HG03439 (cell line): ENCODE measurements around the gene ARMH2.

ENCODE experiments used
- ATAC-seq: cut with Tn5 transposase; IDR thresholded peaks from one replicate; pipeline ENCODE4 v1.9.1; 2021; ENCODE audit warnings: mild to moderate bottlenecking, moderate library complexity; ENCODE audit not compliant: unreplicated experiment

The ARMH2 gene

GRCh38 chr6:24821860-24822444 lies 23.2 kb upstream of the ARMH2 start:
- ATAC-seq: no peak

- ATAC-seq: no peak
Observed at GRCh38 chr6:24818346-24818745, 19.6 kb upstream of the ARMH2 start.

- no peak for ATAC-seq
Observed at GRCh38 chr6:24809728-24810127, 11.0 kb upstream of the ARMH2 start.

- ATAC-seq: no peak
Observed at GRCh38 chr6:24807584-24807983, 8.9 kb upstream of the ARMH2 start.

GRCh38 chr6:24802271-24803059 lies 3.7 kb upstream of the ARMH2 start:
- ATAC-seq: no peak

- no peak for ATAC-seq
Observed at GRCh38 chr6:24799541-24799915, 811 bp upstream of the ARMH2 start.

GRCh38 chr6:24797596-24798216 lies 1.0 kb downstream of the ARMH2 start:
- ATAC-seq: no peak

- no peak for ATAC-seq
Observed at GRCh38 chr6:24796616-24797290, 2.0 kb downstream of the ARMH2 start.

- no peak for ATAC-seq
Observed at GRCh38 chr6:24795106-24795505, 3.6 kb downstream of the ARMH2 start.

- ATAC-seq: no peak
Observed at GRCh38 chr6:24788031-24788665, 10.6 kb downstream of the ARMH2 start.

GRCh38 chr6:24780206-24780605 lies 18.5 kb downstream of the ARMH2 start:
- no peak for ATAC-seq

GRCh38 chr6:24779416-24780016 lies 19.2 kb downstream of the ARMH2 start:
- ATAC-seq: no peak

GRCh38 chr6:24778878-24779277 lies 19.8 kb downstream of the ARMH2 start:
- ATAC-seq: no peak

- ATAC-seq: no peak
Observed at GRCh38 chr6:24778121-24778520, 20.6 kb downstream of the ARMH2 start.

GRCh38 chr6:24777227-24777626 lies 21.5 kb downstream of the ARMH2 start:
- no peak for ATAC-seq

- ATAC-seq: peak; percentile 6
Observed at GRCh38 chr6:24775520-24776058, 23.1 kb downstream of the ARMH2 start.

GRCh38 chr6:24774696-24775519 lies 23.8 kb downstream of the ARMH2 start, which contains the start of gene GMNN:
TSS of gene GMNN (plus strand) at chr6:24774937. CDS start at chr6:24777247, 2,310 bp downstream.
- ATAC-seq: peak; percentile 89

- no peak for ATAC-seq
Observed at GRCh38 chr6:24768361-24768760, 30.4 kb downstream of the ARMH2 start.

- no peak for ATAC-seq
Observed at GRCh38 chr6:24766680-24767462, 31.8 kb downstream of the ARMH2 start.
